Adrenal gland (tissue), 12 donors: ENCODE data around the gene PKP3. TPM values are rescaled to one million over a fixed set of nuclear protein-coding genes. Genes with fewer than 3 reads are reported as not detected.
"Not testable (repeated sequence)": the region's sequence is repeated elsewhere in the genome, so short reads cannot be mapped to it uniquely, and the experiment has no call there.

Experiments used
- DNase-seq, 7 donors: peaks; one replicate each; pipeline ENCODE4 v3.0.0-alpha.2; 2019 to 2020
- H3K27ac ChIP-seq, 5 donors: fragments of 200-600 bp; sonication (generic) in 4 of 5; 1 replicate in 3 of 5; 2 replicates in 2 of 5; pipeline versions ENCODE4 v1.5.1 to v1.8.0; 2016 to 2020; ENCODE audit warnings: mild to moderate bottlenecking in 1 of 5
- H3K27me3 ChIP-seq: fragments of 200-600 bp; 2 replicates; pipeline ENCODE4 v1.8.0; 2021
- H3K36me3 ChIP-seq, 2 donors: fragments of 200-600 bp; replicated peaks in 1 of 2; 1 replicate in 1 of 2; 2 replicates in 1 of 2; pipeline versions ENCODE4 v1.5.1 to v1.8.0; 2018 to 2022
- H3K4me1 ChIP-seq, 2 donors: fragments of 200-600 bp; replicated peaks in 1 of 2; 1 replicate in 1 of 2; 2 replicates in 1 of 2; pipeline versions ENCODE4 v1.5.1 to v1.8.0; 2018 to 2021
- H3K4me3 ChIP-seq, 4 donors: fragments of 200-600 bp; sonication (generic) in 3 of 4; one replicate each; pipeline ENCODE4 v1.5.1; 2016 to 2018
- H3K9me3 ChIP-seq, 3 donors: fragments of 200-600 bp; sonication (generic) in 1 of 3; replicated peaks in 1 of 3; 1 replicate in 2 of 3; 2 replicates in 1 of 3; pipeline versions ENCODE4 v1.5.1 to v1.8.0; 2016 to 2021
- CTCF ChIP-seq, 6 experiments: fragments of 450-650 bp in 4 of 6; fragments of 200-600 bp in 2 of 6; sonication (generic) in 1 of 6; IDR thresholded peaks; 1 replicate in 5 of 6; 2 replicates in 1 of 6; pipeline versions ENCODE4 v1.5.1 to v1.8.0; 2016 to 2021; ENCODE audit warnings: antibody characterized with exemption in 6 of 6, mild to moderate bottlenecking in 2 of 6, moderate library complexity in 1 of 6
- POLR2A ChIP-seq, 2 donors: fragments of 450-650 bp; IDR thresholded peaks; one replicate each; pipeline ENCODE4 v1.6.1; 2017; ENCODE audit warnings: antibody characterized with exemption in 2 of 2, mild to moderate bottlenecking in 2 of 2, moderate library complexity in 1 of 2
- WGBS, 4 donors: extraction: QIAGEN DNeasy Blood & Tissue Kit in 2 of 4; methylation state at CpG; one replicate each; pipeline versions ENCODE4 v1.1.5 to v1.1.7; 2013 to 2017; 5-methylcytosine and 5-hydroxymethylcytosine counted together
- intact Hi-C, 2 donors: fragments of 100-400 bp; cut with DNase I; formaldehyde crosslinking; loops; one replicate each; pipeline versions ENCODE4 v1.14.1 to v1.15.0; 2022 to 2023
- polyA plus RNA-seq, 3 donors: library from polyadenylated mRNA; stranded (reverse); fragments of 200-250 nt in 2 of 3; fragments of 350-450 nt in 1 of 3; fragmentation: Illumina TruSeq in 1 of 3; extraction: RNeasy Lipid Tissue Mini Kit (QIAGEN cat#74804) in 1 of 3; gene quantifications; one replicate each; pipeline ENCODE4 v1.2.3, GENCODE V29; 2013 to 2014
- total RNA-seq, 9 donors: library from RNA; depleted of rRNA in 4 of 9; stranded (reverse); fragments of >200 nt in 4 of 9; fragments of 120-200 nt in 1 of 9; fragmentation: NEBNext Ultra II Directional in 1 of 9; extraction: Animal tissue kit (Norgen Biotek cat#: 25700) in 1 of 9; gene quantifications; one replicate each; pipeline versions ENCODE4 v1.1.0 to v1.2.4, GENCODE V29; 2013 to 2023
- donor health status: healthy with polysubstance abuse.
- donor health status: Bipolar disorder and iron deficiency.
- donor health status: DM: yes; HTN: yes; CAD: no.
- donor health status: DM: no; HTN: no; CAD: no.
- donor health status: DM: no; HTN: no; CAD: no.
- donor health status: DM: yes; HTN: yes; CAD: no.

The PKP3 gene
- total and polyA plus RNA-seq, 12 donors, result 0.37 to 0.65 (median 0.55) TPM; not detected in 8

- WGBS, 4 donors, result 63 to 86% (median 83%) methylated on average over 4 to 16 of the region's 16 CpGs
- no peak overlapping the region for H3K27ac ChIP-seq
- DNase-seq, result no peak
- H3K9me3 ChIP-seq, result no peaks in the 10 kb centered on the region
- intact Hi-C loops, result no loop called here
- no peak overlapping the region for H3K4me3 ChIP-seq
- no peaks in the 10 kb centered on the region for H3K27me3 ChIP-seq
- H3K36me3 ChIP-seq, result no peaks in the 10 kb centered on the region
- TF ChIP-seq POLR2A (IDR thresholded peaks at IDR 0.05) (no peak), CTCF (IDR thresholded peaks at IDR 0.05) (no peak)
- no peaks in the 10 kb centered on the region for H3K4me1 ChIP-seq
These were observed 40.5 kb downstream of the PKP3 start for GRCh38 chr11:434496-434895.

- DNase-seq, H3K27me3 ChIP-seq, H3K27ac ChIP-seq, intact Hi-C loops, H3K9me3 ChIP-seq, H3K4me3 ChIP-seq, H3K36me3 ChIP-seq, H3K4me1 ChIP-seq: not testable (repeated sequence)
- WGBS, 4 donors, result 98 to 100% (median 100%) methylated on average over 1 of the region's 1 CpG
These were observed 41.2 kb downstream of the PKP3 start for GRCh38 chr11:434999-435740.

GRCh38 chr11:437228-437870 lies 43.3 kb downstream of the PKP3 start:
- H3K4me3 ChIP-seq, result no peak overlapping the region
- TF ChIP-seq POLR2A (IDR thresholded peaks at IDR 0.05) (no peak), CTCF (IDR thresholded peaks at IDR 0.05) (no peak)
- intact Hi-C loops, result no loop called here
- no peak for DNase-seq
- no peak overlapping the region for H3K27ac ChIP-seq
- H3K4me1 ChIP-seq, result no peaks in the 10 kb centered on the region
- peaks cover 9% of the 10 kb centered on the region for H3K27me3 ChIP-seq
- H3K9me3 ChIP-seq, result no peaks in the 10 kb centered on the region
- 72 to 85% (median 82%) methylated on average over 5 to 17 of the region's 17 CpGs for WGBS, 4 donors
- no peaks in the 10 kb centered on the region for H3K36me3 ChIP-seq

- Histone ChIP-seq H3K4me3 (no peak overlapping the region), H3K36me3 (no peaks in the 10 kb centered on the region), H3K4me1 (no peaks in the 10 kb centered on the region), H3K9me3 (no peaks in the 10 kb centered on the region), H3K27me3 (peaks cover 9% of the 10 kb centered on the region), H3K27ac (no peak overlapping the region)
- no peak for DNase-seq
- intact Hi-C loops, result no loop called here
- 75 to 81% (median 77%) methylated on average over 12 to 21 of the region's 21 CpGs for WGBS, 4 donors
- TF ChIP-seq CTCF (IDR thresholded peaks at IDR 0.05) (no peak), POLR2A (IDR thresholded peaks at IDR 0.05) (no peak)
These were observed 44.3 kb downstream of the PKP3 start for GRCh38 chr11:438101-438844.
